GM04504 (cell line): ENCODE data around the gene SPATA31C2.
A peak's percentile ranks its signal among the peaks of the same experiment; 100 is the strongest.
"Not testable (repeated sequence)": the region's sequence is repeated elsewhere in the genome, so short reads cannot be mapped to it uniquely, and the experiment has no call there.

Source experiments
- DNase-seq: peaks from one replicate; pipeline ENCODE4 v3.0.0-alpha.2; 2012; ENCODE audit warnings: low read depth

The SPATA31C2 gene

DNA sequence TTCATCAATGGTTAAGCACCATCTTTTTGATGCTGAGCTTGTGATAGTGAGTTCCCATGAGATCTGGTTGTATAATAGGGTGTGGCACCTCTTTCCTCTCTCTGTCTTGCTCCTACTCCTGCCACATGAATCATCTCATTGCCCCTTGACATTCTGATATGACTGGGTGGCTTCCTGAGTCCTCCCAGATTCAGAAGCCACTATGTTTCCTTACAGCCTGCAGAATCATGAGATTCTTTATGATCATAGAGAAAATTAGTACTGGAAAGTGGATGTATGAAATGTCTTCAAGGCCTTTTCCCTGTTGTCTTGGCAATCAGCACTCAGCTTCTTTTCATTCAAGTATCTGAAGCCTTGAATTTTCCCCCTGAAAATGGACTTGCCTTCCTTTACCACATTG, 14.9 kb downstream of the SPATA31C2 start:
- DNase-seq: not testable (repeated sequence)

DNA sequence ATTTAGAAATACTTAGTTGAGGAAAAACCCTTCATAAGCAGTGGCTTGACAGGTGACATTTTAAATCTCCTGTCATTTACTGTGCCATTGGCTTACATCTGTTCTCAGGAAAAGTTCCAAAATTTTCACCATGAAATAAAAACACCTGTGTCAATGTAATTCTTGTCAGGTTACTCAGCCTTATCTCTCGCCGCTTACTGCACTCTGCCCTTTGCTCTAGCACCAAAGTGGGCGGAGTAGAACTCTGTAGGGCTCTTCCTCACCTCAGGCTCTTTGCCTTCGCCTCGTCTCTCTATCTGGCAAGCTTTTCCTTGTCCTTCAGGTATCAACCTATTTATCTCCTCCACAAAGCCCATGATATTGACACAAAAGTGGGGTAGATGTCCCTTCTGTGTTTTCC, 20.2 kb downstream of the SPATA31C2 start:
- not testable (repeated sequence) for DNase-seq

GRCh38 chr9:88114968-88115612, 23.2 kb downstream of the SPATA31C2 start:
- not testable (repeated sequence) for DNase-seq

GRCh38 chr9:88114283-88114967, 23.9 kb downstream of the SPATA31C2 start:
- not testable (repeated sequence) for DNase-seq

- DNase-seq: not testable (repeated sequence)
Measured at GRCh38 chr9:88113156-88114130, 24.8 kb downstream of the SPATA31C2 start.

DNA sequence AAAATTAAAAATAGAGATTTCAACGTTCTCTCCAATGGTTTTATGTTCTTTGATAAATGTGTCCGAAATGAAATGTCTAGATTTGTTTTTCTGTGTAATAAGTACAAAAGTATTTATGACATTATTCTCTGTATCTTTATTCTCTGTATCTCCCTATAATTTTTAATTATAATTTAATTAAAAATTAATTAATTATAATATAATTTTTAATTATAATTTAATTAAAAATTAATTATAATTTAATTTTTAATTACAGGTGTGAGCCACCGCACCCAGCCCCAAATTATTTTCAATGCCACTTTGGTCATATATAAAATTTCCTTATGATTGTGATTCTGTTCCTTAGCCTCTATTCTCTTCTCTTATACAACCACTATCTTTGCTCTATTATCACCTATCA, 28.2 kb downstream of the SPATA31C2 start:
- no peak for DNase-seq

GRCh38 chr9:88108779-88109178, 29.5 kb downstream of the SPATA31C2 start:
- DNase-seq: no peak

DNA sequence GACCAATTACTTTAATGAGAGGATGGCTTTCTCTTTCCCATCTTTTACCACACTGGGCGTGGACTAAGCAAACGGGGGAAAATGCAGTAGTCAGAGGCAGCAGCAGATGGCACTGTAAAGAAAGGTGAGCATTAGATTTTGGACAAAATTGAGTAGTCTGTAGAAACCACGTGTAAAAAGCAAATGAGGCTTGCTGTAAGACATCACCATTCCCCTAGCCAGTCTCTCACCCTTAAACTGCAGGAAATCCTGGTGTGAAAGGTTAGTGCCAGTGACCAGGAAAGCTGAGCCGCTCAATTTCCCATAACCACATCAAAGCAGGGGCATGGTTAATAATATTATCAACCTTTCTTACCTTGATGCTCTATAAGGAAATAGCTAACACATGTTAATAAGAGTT, 31.8 kb downstream of the SPATA31C2 start:
- peak; percentile 16 for DNase-seq

DNA sequence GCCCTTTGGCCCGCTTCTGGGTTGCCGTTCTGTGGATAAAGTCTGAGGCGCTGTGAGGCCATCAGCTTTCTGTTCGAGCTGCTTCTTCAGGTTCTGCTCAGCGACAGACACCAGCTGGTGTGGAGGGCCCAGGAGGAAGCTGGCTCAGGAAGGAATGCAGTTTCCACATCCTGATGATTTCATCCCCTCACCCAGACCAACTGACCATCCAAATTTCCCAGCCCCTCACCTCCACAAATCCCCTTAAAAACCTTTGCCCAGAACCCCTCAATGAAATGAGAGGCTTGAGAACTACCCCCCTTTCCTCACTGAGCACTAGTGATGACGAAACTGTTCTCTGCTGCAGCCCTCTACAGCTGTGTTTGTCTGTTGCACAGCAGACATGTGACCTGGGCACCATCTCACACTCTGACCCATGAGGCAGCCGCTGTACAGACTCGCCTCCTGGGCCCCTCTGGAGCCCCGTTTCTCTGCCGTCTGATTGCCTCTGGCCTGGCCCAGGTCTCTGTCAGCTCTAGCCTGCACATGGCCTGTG, 45.4 kb downstream of the SPATA31C2 start:
- DNase-seq: no peak

DNA sequence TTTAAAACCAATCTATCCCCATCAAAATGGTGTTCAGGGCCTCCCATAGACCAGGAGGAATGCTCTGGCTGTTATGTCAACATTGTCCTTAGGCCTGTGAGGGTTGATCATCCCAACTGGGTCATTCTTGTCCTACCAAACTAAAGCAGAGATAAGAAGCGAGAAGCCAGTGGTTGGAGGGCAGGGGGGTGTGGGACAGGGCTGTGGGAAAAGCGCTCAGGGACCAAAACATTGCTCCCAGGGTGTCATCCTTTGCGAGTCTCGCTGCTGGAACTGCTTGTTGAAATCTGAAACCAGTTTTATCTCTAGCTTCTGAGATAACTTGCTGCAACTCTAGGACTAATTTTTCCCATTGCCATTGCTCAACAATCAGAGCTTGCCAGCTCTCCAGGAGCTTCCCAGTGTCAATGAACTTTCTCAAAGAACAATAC, 48.1 kb downstream of the SPATA31C2 start:
- DNase-seq: no peak

DNA sequence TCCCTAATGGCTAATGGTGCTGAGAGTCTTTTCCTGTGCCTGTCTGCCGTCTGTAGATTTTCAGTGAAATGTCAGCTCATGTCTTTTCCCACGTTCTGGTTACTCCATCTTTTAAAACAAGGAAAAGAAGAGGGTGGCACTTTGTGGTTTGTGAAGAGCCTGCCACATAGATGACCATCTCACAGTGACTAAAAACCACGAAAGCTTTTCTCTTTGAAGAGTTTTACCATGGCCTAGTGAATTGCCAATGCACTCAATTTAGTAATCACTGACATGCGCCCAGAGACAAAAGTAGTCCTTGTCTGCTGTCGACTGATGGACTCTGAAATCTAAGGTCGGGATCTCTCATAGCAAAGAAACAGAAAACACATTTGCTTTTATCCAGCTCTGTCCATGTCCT, 50.4 kb downstream of the SPATA31C2 start:
- DNase-seq: no peak

DNA sequence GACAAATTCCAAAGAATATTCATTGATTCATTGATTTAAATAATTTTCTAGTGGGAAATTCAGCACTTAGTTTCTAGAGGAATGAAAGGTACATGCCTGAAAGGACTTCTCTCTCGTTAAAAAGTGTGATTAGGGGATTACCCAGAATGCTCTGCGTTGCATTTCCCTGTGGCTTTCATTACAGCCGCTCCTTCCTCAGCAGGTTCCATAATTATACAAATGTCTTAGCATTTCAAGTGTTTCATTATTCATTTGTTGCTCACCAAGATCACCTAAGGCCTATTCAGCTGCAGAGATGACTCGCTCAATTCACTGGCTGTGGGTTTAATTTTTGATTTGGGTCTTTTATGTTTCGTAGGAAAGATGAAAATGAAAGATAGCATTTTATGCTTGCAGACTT, 52.8 kb downstream of the SPATA31C2 start:
- no peak for DNase-seq

- no peak for DNase-seq
Measured at GRCh38 chr9:88084357-88085183, 53.7 kb downstream of the SPATA31C2 start.
